Immature natural killer cell (primary cell): ENCODE results near the gene CLEC18C. TPM values are rescaled to one million over a fixed set of nuclear protein-coding genes. Genes with fewer than 3 reads are reported as not detected.
"Not testable (repeated sequence)": the region's sequence is repeated elsewhere in the genome, so short reads cannot be mapped to it uniquely, and the experiment has no call there.

ENCODE experiments used
- DNase-seq, 3 donors: peaks; one replicate each; pipeline ENCODE4 v3.0.0; 2022; ENCODE audit warnings: mixed read lengths in 1 of 3
- H3K27ac Mint-ChIP-seq, 6 donors: one replicate each; pipeline ENCODE4 v1.8.0; 2020; ENCODE audit warnings: mixed read lengths in 6 of 6, mild to moderate bottlenecking in 5 of 6, inconsistent platforms in 4 of 6, moderate library complexity in 3 of 6
- H3K27me3 Mint-ChIP-seq, 3 donors: one replicate each; pipeline ENCODE4 v1.8.0; 2020 to 2021; ENCODE audit warnings: low read depth in 3 of 3, mild to moderate bottlenecking in 3 of 3, mixed read lengths in 3 of 3, moderate library complexity in 3 of 3, inconsistent platforms in 1 of 3
- H3K36me3 Mint-ChIP-seq, 3 donors: one replicate each; pipeline ENCODE4 v1.8.0; 2020; ENCODE audit warnings: mixed read lengths in 3 of 3, inconsistent platforms in 2 of 3, mild to moderate bottlenecking in 2 of 3
- H3K4me1 Mint-ChIP-seq, 2 donors: one replicate each; pipeline ENCODE4 v1.8.0; 2020; ENCODE audit warnings: inconsistent platforms in 2 of 2, mild to moderate bottlenecking in 2 of 2, mixed read lengths in 2 of 2, moderate library complexity in 1 of 2
- H3K4me3 Mint-ChIP-seq, 5 donors: one replicate each; pipeline ENCODE4 v1.8.0; 2020; ENCODE audit warnings: mild to moderate bottlenecking in 5 of 5, mixed read lengths in 5 of 5, inconsistent platforms in 3 of 5, moderate library complexity in 3 of 5
- H3K9me3 Mint-ChIP-seq, 6 donors: one replicate each; pipeline ENCODE4 v1.8.0; 2020; ENCODE audit warnings: mild to moderate bottlenecking in 6 of 6, mixed read lengths in 6 of 6, inconsistent platforms in 4 of 6, moderate library complexity in 3 of 6
- polyA plus RNA-seq, 3 donors: library from polyadenylated mRNA; unstranded; fragments of 300-500 nt; fragmentation: Illumina TruSeq; gene quantifications; one replicate each; pipeline ENCODE4 v1.2.3, GENCODE V29; 2021

The CLEC18C gene
- polyA plus RNA-seq, 3 donors from 2014 or later, result not detected

DNA sequence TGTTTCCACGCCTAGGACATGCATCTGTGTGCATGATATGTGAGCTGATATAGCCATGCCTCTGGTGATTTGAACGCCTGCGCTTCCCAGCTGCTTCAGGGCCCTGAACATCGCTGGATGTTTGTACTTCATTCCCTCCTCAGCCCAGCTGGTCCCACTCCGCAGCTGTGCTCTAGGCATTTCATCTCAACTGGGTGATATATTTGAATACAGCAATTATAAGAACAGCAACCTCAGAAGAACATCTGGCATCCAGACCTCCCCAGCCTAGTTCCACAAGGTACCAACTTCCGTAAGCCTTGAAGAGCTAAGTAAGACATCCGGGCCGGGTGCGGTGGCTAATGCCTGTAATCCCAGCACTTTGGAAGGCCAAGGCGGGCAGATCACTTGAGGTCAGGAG lies 6.9 kb upstream of the CLEC18C start:
- not testable (repeated sequence) for H3K36me3 Mint-ChIP-seq, H3K4me3 Mint-ChIP-seq

DNA sequence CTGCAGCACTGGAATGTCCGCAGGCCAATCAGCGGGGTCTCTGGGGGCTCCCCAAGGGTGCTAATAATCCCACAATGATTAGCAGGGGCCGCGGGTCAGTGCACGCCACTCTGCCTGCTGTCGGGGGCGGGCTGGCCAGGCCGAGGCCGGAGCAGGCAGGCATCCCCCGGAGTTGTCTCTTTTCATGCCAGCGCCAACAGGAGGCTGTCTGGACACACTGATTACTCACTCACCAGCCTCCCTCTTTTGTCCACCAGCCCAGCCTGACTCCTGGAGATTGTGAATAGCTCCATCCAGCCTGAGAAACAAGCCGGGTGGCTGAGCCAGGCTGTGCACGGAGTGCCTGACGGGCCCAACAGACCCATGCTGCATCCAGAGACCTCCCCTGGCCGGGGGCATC lies 329 bp downstream of the CLEC18C start:
- H3K4me1 Mint-ChIP-seq, H3K27me3 Mint-ChIP-seq, DNase-seq, H3K4me3 Mint-ChIP-seq, H3K9me3 Mint-ChIP-seq, H3K27ac Mint-ChIP-seq, H3K36me3 Mint-ChIP-seq: not testable (repeated sequence)

More for the DNA sequence above, 6.9 kb upstream of the CLEC18C start:
- not testable (repeated sequence) for DNase-seq, H3K4me1 Mint-ChIP-seq, H3K27ac Mint-ChIP-seq, H3K27me3 Mint-ChIP-seq, H3K9me3 Mint-ChIP-seq

DNA sequence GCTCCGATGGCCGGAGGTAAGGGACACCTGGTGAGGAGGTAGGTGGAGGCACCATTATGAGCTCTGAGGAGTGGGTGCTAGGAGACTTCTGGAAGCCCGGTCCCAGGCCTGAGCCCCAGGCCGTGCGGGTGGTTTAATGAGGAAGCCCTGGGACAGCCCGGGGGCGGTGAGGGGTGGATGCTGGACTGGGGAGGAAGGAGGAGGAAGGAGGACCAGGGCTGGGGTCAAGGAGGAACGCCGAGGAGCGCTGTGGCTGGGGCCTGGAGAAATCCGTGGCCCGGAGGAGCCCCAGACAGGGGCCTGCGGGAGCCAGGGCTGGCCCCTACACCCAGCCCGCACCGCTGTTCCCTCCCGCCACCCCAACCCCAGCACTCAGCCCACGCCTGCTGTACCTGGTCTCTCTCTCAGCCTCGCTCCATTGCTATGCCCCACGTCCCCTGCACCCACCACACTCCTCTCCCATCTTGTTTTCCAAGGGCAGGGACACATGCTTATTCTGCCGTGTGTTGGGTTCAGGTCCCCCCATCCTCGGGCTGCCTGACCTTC lies 873 bp downstream of the CLEC18C start:
- not testable (repeated sequence) for H3K36me3 Mint-ChIP-seq, DNase-seq, H3K27me3 Mint-ChIP-seq, H3K9me3 Mint-ChIP-seq, H3K4me3 Mint-ChIP-seq, H3K4me1 Mint-ChIP-seq, H3K27ac Mint-ChIP-seq

DNA sequence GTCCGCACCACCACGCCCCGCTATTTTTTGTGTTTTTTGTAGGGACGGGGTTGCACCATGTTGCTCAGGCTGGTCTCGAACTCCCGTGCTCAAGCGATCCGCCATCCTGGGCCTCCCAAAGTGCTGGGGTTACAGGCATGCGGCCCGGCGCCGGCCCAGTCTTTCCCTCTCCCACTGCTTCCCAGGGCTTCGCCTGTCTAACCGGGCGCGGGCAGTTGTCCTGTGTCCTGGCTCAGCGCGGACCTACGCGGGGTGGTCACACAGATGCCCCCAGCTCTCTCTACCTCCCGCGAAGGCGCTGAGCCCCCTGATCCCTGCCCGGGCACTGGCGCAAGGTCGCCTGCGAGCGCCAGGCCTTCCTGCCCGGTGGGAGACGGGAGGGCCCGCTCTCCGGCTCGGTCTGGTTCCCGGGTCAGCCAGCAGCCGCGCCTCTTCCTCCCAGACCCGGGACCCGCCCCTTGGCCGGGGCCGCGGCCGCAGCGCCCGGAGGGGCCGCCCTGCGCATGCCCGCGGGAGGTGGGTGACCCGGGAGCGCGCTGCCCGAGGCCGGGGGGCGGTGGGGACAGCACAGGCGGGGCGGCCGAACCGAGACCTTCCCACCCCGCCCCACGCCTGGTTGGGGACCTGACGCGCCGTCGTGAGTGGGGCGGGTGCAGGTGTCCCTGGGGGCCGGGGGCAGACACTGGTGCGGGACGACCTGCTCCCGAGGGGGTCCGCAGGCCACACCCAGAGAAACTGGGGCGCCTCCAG lies 14.4 kb downstream of the CLEC18C start:
- not testable (repeated sequence) for H3K4me1 Mint-ChIP-seq, H3K27me3 Mint-ChIP-seq, H3K9me3 Mint-ChIP-seq, H3K27ac Mint-ChIP-seq, H3K36me3 Mint-ChIP-seq
- H3K4me3 Mint-ChIP-seq, result peak overlapping the region in 1 of 5 donors; percentile 12
- peak in 1 of 3 donors; percentile 8 for DNase-seq

DNA sequence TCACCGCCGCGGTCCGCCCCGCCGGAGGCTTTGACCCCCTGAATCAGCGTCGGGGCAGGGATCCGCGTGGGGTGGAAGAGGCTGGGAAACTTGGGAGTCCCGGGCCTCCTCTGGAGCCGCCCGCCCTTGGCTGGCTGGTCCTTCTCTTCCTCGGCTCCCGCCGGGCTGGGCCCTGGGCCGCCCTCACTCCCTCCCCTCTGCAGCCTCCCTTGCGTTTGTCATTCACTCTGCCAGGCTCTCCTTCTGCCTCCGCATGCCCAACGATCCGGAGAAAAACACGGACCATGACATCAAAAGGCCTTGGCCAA lies 15.0 kb downstream of the CLEC18C start:
- not testable (repeated sequence) for H3K27me3 Mint-ChIP-seq, H3K4me1 Mint-ChIP-seq, H3K27ac Mint-ChIP-seq, DNase-seq, H3K9me3 Mint-ChIP-seq, H3K4me3 Mint-ChIP-seq, H3K36me3 Mint-ChIP-seq

DNA sequence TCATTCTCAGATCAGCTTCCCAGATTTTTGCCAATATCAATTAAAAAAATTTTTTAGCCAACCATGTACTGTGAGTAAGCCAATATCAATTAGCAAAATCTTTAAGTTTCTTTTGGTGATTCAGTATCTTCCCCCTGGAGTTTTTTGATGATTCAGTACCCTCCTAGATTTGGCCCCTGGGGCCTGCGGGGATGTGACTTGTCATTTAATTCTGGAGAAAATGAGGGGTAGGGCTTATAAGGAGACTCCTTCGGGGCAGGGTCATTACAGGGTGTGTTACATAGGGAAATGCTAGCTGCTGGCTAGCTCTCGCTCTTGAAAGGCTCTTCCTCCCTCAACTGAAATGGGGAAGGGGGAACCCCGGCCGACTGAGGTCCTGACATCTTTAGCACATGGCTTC lies 17.0 kb downstream of the CLEC18C start:
- H3K4me3 Mint-ChIP-seq, DNase-seq, H3K36me3 Mint-ChIP-seq, H3K9me3 Mint-ChIP-seq, H3K4me1 Mint-ChIP-seq, H3K27me3 Mint-ChIP-seq, H3K27ac Mint-ChIP-seq: not testable (repeated sequence)

DNA sequence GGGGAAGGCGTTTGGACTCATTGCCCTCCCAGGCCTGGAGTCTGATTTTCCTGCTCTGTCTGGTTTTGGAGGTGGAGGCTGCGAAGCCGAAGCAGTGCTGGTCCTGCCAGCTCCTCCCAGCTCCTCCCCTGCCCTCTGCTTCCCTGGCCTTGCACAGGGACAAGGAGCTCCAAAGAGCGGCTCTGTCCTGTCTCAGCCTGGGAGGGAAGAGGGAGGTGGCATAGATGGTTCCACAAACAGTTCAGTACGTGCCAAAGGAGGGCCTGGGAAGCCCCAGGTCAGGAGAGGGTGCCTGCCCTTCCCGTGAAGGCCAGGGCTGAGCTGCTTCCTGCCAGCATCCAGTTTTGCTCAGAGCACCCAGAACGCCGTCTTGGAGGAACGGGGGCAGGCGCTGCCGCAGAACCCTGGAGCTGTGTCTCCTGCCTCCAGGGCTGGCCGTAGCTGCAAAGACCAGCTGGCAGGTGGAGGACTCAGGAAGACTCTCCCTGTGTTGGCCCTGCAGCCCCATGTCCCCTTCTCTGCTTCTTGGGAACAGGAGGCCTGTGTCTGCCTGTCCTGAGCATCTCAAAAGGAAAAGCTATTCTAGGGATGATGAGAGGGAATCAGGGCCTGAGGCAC lies 23.2 kb downstream of the CLEC18C start:
- not testable (repeated sequence) for H3K27me3 Mint-ChIP-seq, H3K27ac Mint-ChIP-seq, DNase-seq, H3K4me3 Mint-ChIP-seq, H3K4me1 Mint-ChIP-seq, H3K9me3 Mint-ChIP-seq, H3K36me3 Mint-ChIP-seq

DNA sequence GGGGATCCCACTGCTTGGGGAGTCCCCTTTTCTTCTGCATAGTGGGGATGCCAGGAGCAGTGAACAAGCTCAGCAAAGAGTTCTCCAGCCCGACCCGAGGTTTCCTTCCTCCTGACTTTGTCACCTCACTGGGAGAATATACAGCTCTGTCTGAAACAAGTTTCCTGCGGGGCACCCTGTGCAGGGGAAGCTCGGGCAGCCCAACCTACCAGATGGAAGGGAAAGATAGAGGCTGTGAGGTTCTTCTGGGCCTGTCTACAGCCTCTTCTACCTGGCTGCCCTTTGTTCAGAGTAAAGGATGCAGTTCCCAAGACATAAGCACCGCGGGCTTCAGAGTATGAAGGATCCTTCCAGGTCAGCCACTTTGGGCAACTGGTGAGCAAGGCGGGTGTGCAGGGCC lies 24.0 kb downstream of the CLEC18C start:
- H3K4me1 Mint-ChIP-seq, H3K4me3 Mint-ChIP-seq: not testable (repeated sequence)

DNA sequence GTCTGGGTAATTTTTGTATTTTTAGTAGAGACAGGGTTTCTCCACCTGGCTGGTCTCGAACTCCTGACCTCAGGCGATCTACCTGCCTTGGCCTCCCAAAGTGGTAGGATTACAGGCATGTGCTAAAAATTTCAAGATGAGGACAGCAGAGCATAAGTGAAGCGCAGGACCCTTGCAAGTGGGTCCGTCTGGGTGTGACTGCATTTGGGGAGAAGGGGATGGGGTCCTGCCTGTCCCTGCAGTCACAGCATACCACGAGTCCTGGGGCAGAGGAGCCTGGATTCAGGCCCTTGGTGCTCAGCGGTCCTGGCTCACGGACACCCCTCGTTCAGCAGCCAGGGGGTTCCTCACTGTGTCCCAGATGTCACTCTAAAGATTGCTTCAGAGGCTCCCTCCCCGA lies 24.6 kb downstream of the CLEC18C start:
- H3K9me3 Mint-ChIP-seq, H3K27ac Mint-ChIP-seq, H3K4me1 Mint-ChIP-seq, H3K36me3 Mint-ChIP-seq, DNase-seq, H3K27me3 Mint-ChIP-seq, H3K4me3 Mint-ChIP-seq: not testable (repeated sequence)

More for the DNA sequence above, 24.0 kb downstream of the CLEC18C start:
- not testable (repeated sequence) for H3K36me3 Mint-ChIP-seq, H3K9me3 Mint-ChIP-seq, H3K27me3 Mint-ChIP-seq, DNase-seq, H3K27ac Mint-ChIP-seq

DNA sequence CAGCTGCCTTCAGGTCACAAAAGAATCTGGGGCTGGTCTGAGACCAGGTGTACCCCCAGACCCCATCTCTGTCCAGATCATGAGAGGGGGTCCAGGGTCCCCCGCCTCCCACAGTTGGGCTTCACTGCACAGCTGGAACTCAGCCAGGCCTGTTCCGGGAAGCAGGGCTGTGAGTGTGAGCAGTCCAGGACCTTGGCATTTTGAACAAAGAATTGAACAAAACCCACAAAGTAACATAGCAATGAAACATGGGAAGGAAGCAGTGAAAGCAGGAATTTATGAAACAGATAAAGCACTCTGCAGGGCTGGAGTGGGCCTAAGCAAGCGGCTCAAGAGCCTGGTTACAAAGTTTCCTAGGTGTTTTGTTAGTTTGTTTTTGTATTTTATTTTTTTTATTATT lies 25.1 kb downstream of the CLEC18C start:
- H3K27ac Mint-ChIP-seq, H3K27me3 Mint-ChIP-seq, H3K4me1 Mint-ChIP-seq, H3K36me3 Mint-ChIP-seq, DNase-seq, H3K4me3 Mint-ChIP-seq, H3K9me3 Mint-ChIP-seq: not testable (repeated sequence)

DNA sequence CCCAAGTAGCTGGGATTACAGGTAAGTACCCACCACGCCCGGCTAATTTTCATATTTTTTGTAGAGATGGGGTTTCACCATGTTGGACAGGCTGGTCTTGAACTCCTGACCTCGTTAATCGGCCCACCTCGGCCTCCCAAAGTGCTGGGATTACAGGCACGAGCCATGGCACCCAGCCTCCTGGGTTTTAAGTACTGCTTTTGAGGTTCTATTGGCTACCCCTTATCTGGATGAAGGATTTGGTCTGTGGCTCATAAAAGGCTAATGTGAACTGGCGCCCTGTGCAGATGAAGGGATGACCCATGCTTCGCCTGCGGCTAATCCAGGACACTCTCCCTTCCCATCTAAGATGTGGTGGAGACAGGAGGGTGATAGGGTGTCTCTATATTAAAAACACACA lies 25.6 kb downstream of the CLEC18C start:
- H3K27me3 Mint-ChIP-seq, H3K4me1 Mint-ChIP-seq, H3K4me3 Mint-ChIP-seq, DNase-seq, H3K9me3 Mint-ChIP-seq, H3K36me3 Mint-ChIP-seq, H3K27ac Mint-ChIP-seq: not testable (repeated sequence)

DNA sequence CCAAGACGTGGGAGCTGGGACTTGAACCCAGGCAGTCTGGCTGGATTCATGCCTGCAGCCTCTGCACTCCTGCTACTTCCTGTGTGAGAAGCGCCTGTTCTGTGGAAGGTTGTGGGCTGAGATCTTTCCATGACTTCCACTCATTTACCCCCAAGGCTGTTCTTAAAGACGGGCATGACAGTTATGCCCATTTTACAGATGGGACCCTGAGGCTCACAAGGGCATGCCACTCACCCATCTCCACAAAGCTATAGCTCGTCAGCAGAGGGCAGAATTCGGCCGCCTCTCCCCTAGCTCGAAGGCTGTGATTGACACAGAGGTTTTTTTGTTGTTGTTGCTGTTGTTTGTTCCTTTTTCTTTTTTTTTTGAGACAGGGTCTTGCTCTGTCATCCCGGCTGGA lies 26.5 kb downstream of the CLEC18C start:
- not testable (repeated sequence) for DNase-seq, H3K27ac Mint-ChIP-seq, H3K4me1 Mint-ChIP-seq, H3K9me3 Mint-ChIP-seq, H3K36me3 Mint-ChIP-seq, H3K4me3 Mint-ChIP-seq, H3K27me3 Mint-ChIP-seq

DNA sequence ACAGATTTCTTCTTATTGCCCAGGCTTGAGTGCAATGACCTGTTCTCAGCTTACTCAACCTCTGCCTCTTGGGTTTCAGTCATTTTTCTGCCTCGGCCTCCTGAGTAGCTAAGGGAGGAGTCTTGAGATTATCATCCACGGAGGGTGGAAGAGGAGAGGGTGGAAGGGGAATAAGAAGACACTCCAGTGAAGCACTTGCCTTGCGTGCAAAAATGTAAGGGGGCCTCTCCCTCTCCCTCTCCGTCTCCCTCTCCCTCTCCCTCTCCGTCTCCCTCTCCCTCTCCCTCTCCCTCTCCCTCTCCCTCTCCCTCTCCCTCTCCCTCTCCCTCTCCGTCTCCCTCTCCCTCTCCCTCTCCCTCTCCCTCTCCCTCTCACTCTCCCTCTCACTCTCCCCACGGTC lies 29.9 kb downstream of the CLEC18C start:
- not testable (repeated sequence) for H3K4me1 Mint-ChIP-seq, H3K27ac Mint-ChIP-seq, H3K27me3 Mint-ChIP-seq, H3K9me3 Mint-ChIP-seq, DNase-seq, H3K36me3 Mint-ChIP-seq, H3K4me3 Mint-ChIP-seq

DNA sequence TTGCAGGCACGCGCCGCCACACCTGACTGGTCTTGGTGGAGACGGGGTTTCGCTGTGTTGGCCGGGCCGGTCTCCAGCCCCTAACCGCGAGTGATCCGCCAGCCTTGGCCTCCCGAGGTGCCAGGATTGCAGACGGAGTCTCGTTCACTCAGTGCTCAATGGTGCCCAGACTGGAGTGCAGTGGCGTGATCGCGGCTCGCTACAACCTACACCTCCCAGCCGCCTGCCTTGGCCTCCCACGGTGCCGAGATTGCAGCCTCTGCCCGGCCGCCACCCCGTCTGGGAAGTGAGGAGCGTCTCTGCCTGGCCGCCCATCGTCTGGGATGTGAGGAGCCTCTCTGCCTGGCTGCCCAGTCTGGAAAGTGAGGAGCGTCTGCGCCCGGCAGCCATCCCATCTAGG lies 30.4 kb downstream of the CLEC18C start:
- not testable (repeated sequence) for H3K4me1 Mint-ChIP-seq, H3K4me3 Mint-ChIP-seq, H3K27ac Mint-ChIP-seq

More for the DNA sequence above, 30.4 kb downstream of the CLEC18C start:
- not testable (repeated sequence) for H3K36me3 Mint-ChIP-seq, DNase-seq, H3K9me3 Mint-ChIP-seq, H3K27me3 Mint-ChIP-seq
